ENCODE data around the gene ATP5F1D. TPM values are rescaled to one million over a fixed set of nuclear protein-coding genes. Genes with fewer than 3 reads are reported as not detected.

Gene ATP5F1D
- total RNA-seq, 1 donor from 2014 or later = 213 TPM

GRCh38 chr19:1220477-1220930 is 21.0 kb upstream of the ATP5F1D start:
- intact Hi-C loops (cut with micrococcal nuclease) = no loop called here

- intact Hi-C loops (cut with micrococcal nuclease) = no loop called here
These were observed 20.3 kb upstream of the ATP5F1D start for GRCh38 chr19:1220976-1221903.

GRCh38 chr19:1221904-1222255 is 19.7 kb upstream of the ATP5F1D start:
- intact Hi-C loops (cut with micrococcal nuclease) = no loop called here

- intact Hi-C loops (cut with micrococcal nuclease) = no loop called here
These were observed 19.2 kb upstream of the ATP5F1D start for GRCh38 chr19:1222394-1222793.

GRCh38 chr19:1223018-1223855 is 18.3 kb upstream of the ATP5F1D start:
- intact Hi-C loops (cut with micrococcal nuclease) = no loop called here

GRCh38 chr19:1224047-1224825 is 17.3 kb upstream of the ATP5F1D start:
- intact Hi-C loops (cut with micrococcal nuclease) = no loop called here

- intact Hi-C loops (cut with micrococcal nuclease) = no loop called here
These were observed 16.7 kb upstream of the ATP5F1D start for GRCh38 chr19:1224847-1225246.

GRCh38 chr19:1225440-1226226 is 15.9 kb upstream of the ATP5F1D start:
- intact Hi-C loops (cut with micrococcal nuclease) = no loop called here

GRCh38 chr19:1226227-1226518 is 15.4 kb upstream of the ATP5F1D start:
- intact Hi-C loops (cut with micrococcal nuclease) = no loop called here

- intact Hi-C loops (cut with micrococcal nuclease) = no loop called here
These were observed 14.8 kb upstream of the ATP5F1D start for GRCh38 chr19:1226522-1227303.

- intact Hi-C loops (cut with micrococcal nuclease) = no loop called here
These were observed 14.1 kb upstream of the ATP5F1D start for GRCh38 chr19:1227304-1228054.

- intact Hi-C loops (cut with micrococcal nuclease) = no loop called here
These were observed 13.2 kb upstream of the ATP5F1D start for GRCh38 chr19:1228161-1228957.

GRCh38 chr19:1229056-1229923 is 12.3 kb upstream of the ATP5F1D start:
- intact Hi-C loops (cut with micrococcal nuclease) = no loop called here

- intact Hi-C loops (cut with micrococcal nuclease) = no loop called here
These were observed 11.4 kb upstream of the ATP5F1D start for GRCh38 chr19:1229924-1230782.

GRCh38 chr19:1230783-1231489 is 10.6 kb upstream of the ATP5F1D start:
- intact Hi-C loops (cut with micrococcal nuclease) = no loop called here

Measured in T-helper 2 cell treated with Interferon-gamma antibody and Interleukin-4, amounts not matched to agents 100 ng/mL and 5 ng/mL, for 36 hours (primary cell).